AG04449 (cell line): ENCODE measurements around the gene TRABD2B.

Source experiments
- CTCF ChIA-PET: fragments of 350-600 bp; formaldehyde crosslinking; extraction: SDS; loops from one replicate; lab custom pipeline; 2021; ENCODE audit warnings: antibody characterized with exemption; lab: Yijun Ruan, JAX
- POLR2A ChIA-PET: fragments of 400-600, 350-600 bp; formaldehyde crosslinking; extraction: SDS; loops from one replicate; lab custom pipeline; 2020; ENCODE audit warnings: antibody characterized with exemption, inconsistent platforms; lab: Yijun Ruan, JAX
- DNase-seq: peaks from one replicate; pipeline ENCODE4 v3.0.0-alpha.2; 2010; ENCODE audit warnings: low read depth, low spot score
- H3K4me3 ChIP-seq: 2 replicates; pipeline ENCODE4 v1.5.1; 2011; ENCODE audit warnings: low read depth, mild to moderate bottlenecking, control low read depth, low read length
- TF ChIP-seq, protein P1 (sequence below): IDR thresholded peaks from one replicate; pipeline ENCODE4 v1.5.1; 2011; ENCODE audit warnings: mild to moderate bottlenecking, moderate library complexity, low read length, control low read depth, inconsistent platforms; ENCODE audit not compliant: insufficient read depth; ENCODE audit errors: missing control alignments

TRABD2B gene

DNA sequence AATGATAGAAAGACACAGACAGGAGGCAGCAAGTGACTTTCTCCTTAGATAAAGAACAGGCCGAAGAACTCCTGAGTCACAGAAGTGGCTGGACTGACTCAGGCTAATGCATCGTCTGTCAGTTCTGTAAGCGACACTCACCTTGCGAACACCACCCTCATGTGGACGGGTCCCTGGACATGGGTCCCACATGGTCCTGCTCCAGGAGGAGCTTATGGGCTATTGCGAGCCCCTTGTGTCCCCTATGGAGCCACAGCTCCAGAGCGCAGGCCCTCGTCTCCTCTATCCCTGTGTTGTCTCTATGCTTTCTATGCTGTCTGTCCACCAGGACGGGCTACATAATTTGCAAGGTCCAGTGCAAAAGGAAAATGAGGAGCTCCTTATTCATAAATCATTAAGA lies 85.8 kb downstream of the TRABD2B start:
- no peak for DNase-seq
- ChIA-PET POLR2A (no interaction called here), CTCF (no interaction called here)

DNA sequence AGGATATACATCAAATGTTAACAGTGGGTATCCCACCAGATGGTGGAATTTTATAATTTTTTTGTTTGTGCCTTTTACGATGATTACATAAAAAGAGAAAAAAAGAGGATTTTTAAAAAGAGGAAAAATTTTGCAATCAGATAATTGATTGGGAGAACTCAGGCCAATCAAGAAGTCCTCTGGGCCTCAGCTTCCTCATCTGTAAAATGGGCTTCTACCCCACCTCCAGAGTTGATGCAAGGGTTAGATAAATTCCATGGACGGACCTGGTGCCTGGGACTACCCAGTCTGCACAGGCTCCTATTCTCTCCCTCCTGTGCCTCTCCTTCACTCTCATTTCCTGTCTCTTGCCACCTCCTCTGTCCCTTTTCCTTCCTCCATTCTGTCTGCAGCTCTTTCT lies 88.9 kb downstream of the TRABD2B start:
- no peak overlapping the region for H3K4me3 ChIP-seq
- CTCF ChIA-PET, result no interaction called here
- POLR2A ChIA-PET, result no interaction called here
- no peak for DNase-seq
- TF ChIP-seq, protein P1, sequence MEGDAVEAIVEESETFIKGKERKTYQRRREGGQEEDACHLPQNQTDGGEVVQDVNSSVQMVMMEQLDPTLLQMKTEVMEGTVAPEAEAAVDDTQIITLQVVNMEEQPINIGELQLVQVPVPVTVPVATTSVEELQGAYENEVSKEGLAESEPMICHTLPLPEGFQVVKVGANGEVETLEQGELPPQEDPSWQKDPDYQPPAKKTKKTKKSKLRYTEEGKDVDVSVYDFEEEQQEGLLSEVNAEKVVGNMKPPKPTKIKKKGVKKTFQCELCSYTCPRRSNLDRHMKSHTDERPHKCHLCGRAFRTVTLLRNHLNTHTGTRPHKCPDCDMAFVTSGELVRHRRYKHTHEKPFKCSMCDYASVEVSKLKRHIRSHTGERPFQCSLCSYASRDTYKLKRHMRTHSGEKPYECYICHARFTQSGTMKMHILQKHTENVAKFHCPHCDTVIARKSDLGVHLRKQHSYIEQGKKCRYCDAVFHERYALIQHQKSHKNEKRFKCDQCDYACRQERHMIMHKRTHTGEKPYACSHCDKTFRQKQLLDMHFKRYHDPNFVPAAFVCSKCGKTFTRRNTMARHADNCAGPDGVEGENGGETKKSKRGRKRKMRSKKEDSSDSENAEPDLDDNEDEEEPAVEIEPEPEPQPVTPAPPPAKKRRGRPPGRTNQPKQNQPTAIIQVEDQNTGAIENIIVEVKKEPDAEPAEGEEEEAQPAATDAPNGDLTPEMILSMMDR, result no peak

More for the DNA sequence above, 85.8 kb downstream of the TRABD2B start:
- TF ChIP-seq, protein P1, result no peak
- H3K4me3 ChIP-seq, result no peak overlapping the region

DNA sequence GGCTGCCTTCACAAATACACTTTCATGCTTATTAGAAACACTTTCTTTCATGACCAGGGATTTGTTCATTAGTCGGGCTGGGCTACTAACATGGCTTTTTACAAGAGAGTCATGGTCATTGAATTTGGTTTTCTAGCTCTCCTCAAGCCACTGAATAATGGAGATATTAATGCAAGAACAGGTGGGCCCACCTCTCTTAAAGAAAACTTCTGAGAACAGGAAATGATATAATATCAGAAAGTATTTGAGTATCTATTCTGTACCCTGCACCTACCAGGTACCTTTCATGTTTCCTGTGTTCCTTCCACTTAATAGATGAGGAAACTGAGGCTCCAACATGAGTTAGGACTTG lies 90.0 kb downstream of the TRABD2B start:
- TF ChIP-seq, protein P1, result no peak
- POLR2A ChIA-PET, result no interaction called here
- CTCF ChIA-PET, result no interaction called here
- no peak overlapping the region for H3K4me3 ChIP-seq
- DNase-seq, result no peak

DNA sequence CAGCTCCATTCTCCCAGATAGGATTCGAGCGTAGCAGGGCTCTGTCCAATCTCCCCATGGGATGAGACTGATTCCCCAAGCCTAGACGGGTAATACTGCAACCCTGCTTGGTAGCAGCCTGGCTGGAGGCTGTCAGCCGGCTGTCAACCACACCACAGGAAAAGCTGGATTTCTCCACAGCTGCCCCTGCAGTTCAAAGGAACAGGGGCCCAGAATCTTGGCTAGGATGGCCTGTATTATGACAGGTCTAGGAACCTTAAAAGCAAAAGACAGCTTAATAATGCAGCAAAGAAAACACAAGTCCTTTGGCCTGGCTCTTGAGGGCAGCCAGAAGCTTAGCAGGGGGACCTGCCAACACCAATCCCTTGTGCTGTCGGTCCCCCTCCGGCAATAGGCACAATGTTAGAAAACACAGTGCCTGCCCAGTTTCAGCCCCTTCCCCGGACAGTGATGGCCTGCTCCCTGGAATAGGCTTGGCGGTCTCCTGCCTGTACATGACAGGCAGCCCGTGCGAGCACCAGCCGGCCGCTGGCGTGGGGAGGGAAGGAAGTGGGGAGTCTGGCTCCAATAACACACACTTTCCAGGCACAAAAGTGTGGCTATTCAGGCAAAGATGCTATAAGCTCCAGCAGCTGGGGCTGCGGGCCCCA lies 90.5 kb downstream of the TRABD2B start:
- ChIA-PET CTCF (no interaction called here), POLR2A (no interaction called here)
- TF ChIP-seq, protein P1, result no peak
- H3K4me3 ChIP-seq, result no peak overlapping the region
- no peak for DNase-seq

DNA sequence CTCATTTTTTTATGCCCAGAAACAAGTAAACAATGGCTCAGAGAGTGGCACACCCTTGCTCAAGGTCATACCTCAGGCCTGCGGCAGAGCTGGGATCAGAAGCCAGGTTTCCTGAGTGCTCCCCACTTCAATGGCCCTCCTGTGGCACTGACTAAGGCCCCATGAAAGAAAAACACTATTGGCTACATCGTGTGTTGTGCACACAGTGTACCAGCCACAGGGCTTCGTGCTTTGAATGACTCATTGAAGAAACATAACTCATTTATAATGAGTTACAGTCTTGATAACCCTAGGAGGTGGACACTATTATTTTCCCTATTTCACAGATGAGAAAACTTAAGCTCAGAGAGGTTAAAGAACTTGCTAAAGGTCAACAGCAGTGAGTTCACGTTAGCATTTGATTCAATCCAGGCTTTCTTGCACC lies 91.2 kb downstream of the TRABD2B start:
- CTCF ChIA-PET, result no interaction called here
- no peak for DNase-seq
- TF ChIP-seq, protein P1, result no peak
- POLR2A ChIA-PET, result no interaction called here
- H3K4me3 ChIP-seq, result no peak overlapping the region

DNA sequence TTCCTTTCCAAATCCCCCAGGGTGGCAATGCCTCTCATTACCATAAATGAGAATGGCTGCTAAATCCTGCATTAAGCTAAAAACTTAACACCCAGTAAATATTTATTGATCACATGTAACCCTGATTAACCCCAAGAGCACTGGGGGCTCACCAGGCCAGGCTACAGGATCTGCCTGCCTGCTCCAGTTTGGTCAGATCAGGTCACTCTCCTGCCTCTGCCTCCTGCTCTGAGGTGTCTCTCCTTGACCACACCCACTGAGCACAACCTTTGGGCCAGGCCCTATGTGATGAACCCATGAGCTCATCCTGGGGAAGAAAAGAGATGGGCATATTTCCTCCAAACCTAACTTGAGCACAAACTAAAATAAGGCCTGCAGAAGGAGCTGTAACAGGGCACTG lies 93.5 kb downstream of the TRABD2B start:
- POLR2A ChIA-PET, result no interaction called here
- TF ChIP-seq, protein P1, result no peak
- CTCF ChIA-PET, result interaction anchor here (1.0 kb wide), 1 partner anchor 471 kb away, joined by 3 read pairs; no protein-coding TSS in a partner anchor
- DNase-seq, result no peak
- no peak overlapping the region for H3K4me3 ChIP-seq
